DMS53 treated with DMSO at 0.1 percent for 48 hours (cell line): ENCODE measurements around the gene TPM2.

Experiments used
- DNase-seq: peaks from one replicate; lab custom pipeline; 2025; ENCODE audit not compliant: unreplicated experiment; lab: John Stamatoyannopoulos, UW

Gene TPM2

GRCh38 chr9:35635730-35636129 lies 54.0 kb downstream of the TPM2 start:
- no peak for DNase-seq
